Vagina (tissue), 2 donors: ENCODE data around the gene PIEZO1.

Source experiments
- CTCF ChIP-seq, 3 experiments: fragments of 450-650 bp in 2 of 3; fragments of 200-600 bp in 1 of 3; sonication (generic) in 1 of 3; IDR thresholded peaks; one replicate each; pipeline ENCODE4 v1.5.1; 2017 to 2019; ENCODE audit warnings: antibody characterized with exemption in 3 of 3, mild to moderate bottlenecking in 2 of 3, moderate library complexity in 2 of 3
- POLR2A ChIP-seq, 2 donors: fragments of 450-650 bp; IDR thresholded peaks; one replicate each; pipeline ENCODE4 v1.6.1; 2017; ENCODE audit warnings: antibody characterized with exemption in 2 of 2, mild to moderate bottlenecking in 2 of 2, moderate library complexity in 2 of 2

GRCh38 chr16:88807142-88807625, 22.2 kb upstream of the PIEZO1 start:
- TF ChIP-seq CTCF (IDR thresholded peaks at IDR 0.05) = no peak
- no peak for TF ChIP-seq POLR2A (IDR thresholded peaks at IDR 0.05)
